Hematopoietic multipotent progenitor cell (in vitro differentiated cells): ENCODE data around the gene IGF2BP1. TPM values are rescaled to one million over a fixed set of nuclear protein-coding genes. Genes with fewer than 3 reads are reported as not detected.
"Not testable (repeated sequence)": the region's sequence is repeated elsewhere in the genome, so short reads cannot be mapped to it uniquely, and the experiment has no call there.

Experiments used
- DNase-seq, 3 donors: peaks; one replicate each; pipeline ENCODE4 v3.0.0-alpha.2; 2011 to 2015; ENCODE audit warnings: low read depth in 2 of 3, low spot score in 2 of 3
- total RNA-seq: library from RNA; depleted of rRNA; stranded (reverse); fragments of >200 nt; gene quantifications from one replicate; pipeline ENCODE4 v1.2.3, GENCODE V29; 2012

IGF2BP1 gene
- total RNA-seq, 1 donor, result under 0.01 TPM

- DNase-seq, result no peak
Measured at GRCh38 chr17:49049265-49049664, 52.1 kb downstream of the IGF2BP1 start.

GRCh38 chr17:49050611-49051010, 53.4 kb downstream of the IGF2BP1 start:
- DNase-seq, result no peak

- no peak for DNase-seq
Measured at GRCh38 chr17:49051269-49051668, 54.1 kb downstream of the IGF2BP1 start.

GRCh38 chr17:49053171-49053829, 56.1 kb downstream of the IGF2BP1 start:
- DNase-seq, result no peak

GRCh38 chr17:49054342-49055092, 57.3 kb downstream of the IGF2BP1 start:
- no peak for DNase-seq

GRCh38 chr17:49055181-49055927, 58.2 kb downstream of the IGF2BP1 start:
- no peak for DNase-seq

GRCh38 chr17:49061524-49061943, 64.3 kb downstream of the IGF2BP1 start:
- no peak for DNase-seq

- no peak for DNase-seq
Measured at GRCh38 chr17:49063652-49064051, 66.5 kb downstream of the IGF2BP1 start.

GRCh38 chr17:49067163-49067562, 70.0 kb downstream of the IGF2BP1 start:
- no peak for DNase-seq

GRCh38 chr17:49069585-49070273, 72.5 kb downstream of the IGF2BP1 start:
- no peak for DNase-seq

- no peak for DNase-seq
Measured at GRCh38 chr17:49071106-49071505, 73.9 kb downstream of the IGF2BP1 start.

- no peak for DNase-seq
Measured at GRCh38 chr17:49074851-49075540, 77.8 kb downstream of the IGF2BP1 start.

- no peak for DNase-seq
Measured at GRCh38 chr17:49076573-49077384, 79.6 kb downstream of the IGF2BP1 start.

- DNase-seq, result no peak
Measured at GRCh38 chr17:49078248-49078647, 81.1 kb downstream of the IGF2BP1 start.

- no peak for DNase-seq
Measured at GRCh38 chr17:49079840-49080663, 82.9 kb downstream of the IGF2BP1 start.

- no peak for DNase-seq
Measured at GRCh38 chr17:49082231-49082630, 85.0 kb downstream of the IGF2BP1 start.

GRCh38 chr17:49085046-49085445, 87.9 kb downstream of the IGF2BP1 start:
- not testable (repeated sequence) for DNase-seq

GRCh38 chr17:49085565-49086315, 88.6 kb downstream of the IGF2BP1 start:
- no peak for DNase-seq
